ENCODE data around the gene CD34. TPM values are rescaled to one million over a fixed set of nuclear protein-coding genes. Genes with fewer than 3 reads are reported as not detected.
"Not testable (repeated sequence)": the region's sequence is repeated elsewhere in the genome, so short reads cannot be mapped to it uniquely, and the experiment has no call there.

The CD34 gene
- total RNA-seq, 1 donor from 2014 or later: 0.26 TPM

GRCh38 chr1:207949571-207950195, 38.8 kb upstream of the CD34 start:
- Mint-ChIP-seq H3K9me3 (no peaks in the 10 kb centered on the region), H3K36me3 (ENCODE audit: low read depth) (no peaks in the 10 kb centered on the region), H3K4me1 (no peaks in the 10 kb centered on the region), H3K27ac (ENCODE audit: unreplicated experiment) (no peak overlapping the region), H3K4me3 (no peak overlapping the region), H3K27me3 (ENCODE audit: low read depth) (peaks cover 15% of the 10 kb centered on the region)
- no peak for TF ChIP-seq CTCF (conservative IDR thresholded peaks at IDR 0.05)
- no peak for DNase-seq (ENCODE audit: low read depth, low spot score)

GRCh38 chr1:207948536-207949250, 37.8 kb upstream of the CD34 start:
- no peak for TF ChIP-seq CTCF (conservative IDR thresholded peaks at IDR 0.05)
- DNase-seq (ENCODE audit: low read depth, low spot score): no peak
- Mint-ChIP-seq H3K36me3 (ENCODE audit: low read depth) (no peaks in the 10 kb centered on the region), H3K9me3 (no peaks in the 10 kb centered on the region), H3K27me3 (ENCODE audit: low read depth) (peaks cover 9% of the 10 kb centered on the region), H3K4me1 (no peaks in the 10 kb centered on the region), H3K27ac (ENCODE audit: unreplicated experiment) (no peak overlapping the region), H3K4me3 (no peak overlapping the region)

- TF ChIP-seq CTCF (conservative IDR thresholded peaks at IDR 0.05): no peak
- H3K4me3 Mint-ChIP-seq: no peak overlapping the region
- no peaks in the 10 kb centered on the region for H3K27me3 Mint-ChIP-seq (ENCODE audit: low read depth)
- H3K9me3 Mint-ChIP-seq: no peaks in the 10 kb centered on the region
- H3K27ac Mint-ChIP-seq (ENCODE audit: unreplicated experiment): no peak overlapping the region
- peaks cover 3% of the 10 kb centered on the region for H3K4me1 Mint-ChIP-seq
- no peaks in the 10 kb centered on the region for H3K36me3 Mint-ChIP-seq (ENCODE audit: low read depth)
- no peak for DNase-seq (ENCODE audit: low read depth, low spot score)
Observed at GRCh38 chr1:207946756-207947155, 35.8 kb upstream of the CD34 start.

GRCh38 chr1:207944571-207944970, 33.6 kb upstream of the CD34 start:
- DNase-seq (ENCODE audit: low read depth, low spot score): no peak
- Mint-ChIP-seq H3K4me3 (no peak overlapping the region), H3K9me3 (no peaks in the 10 kb centered on the region), H3K27me3 (ENCODE audit: low read depth) (peaks cover 3% of the 10 kb centered on the region), H3K4me1 (peaks cover 3% of the 10 kb centered on the region), H3K36me3 (ENCODE audit: low read depth) (no peaks in the 10 kb centered on the region), H3K27ac (ENCODE audit: unreplicated experiment) (no peak overlapping the region)
- no peak for TF ChIP-seq CTCF (conservative IDR thresholded peaks at IDR 0.05)

- DNase-seq (ENCODE audit: low read depth, low spot score); H3K4me3 Mint-ChIP-seq; H3K36me3 Mint-ChIP-seq (ENCODE audit: low read depth); H3K27me3 Mint-ChIP-seq (ENCODE audit: low read depth); H3K9me3 Mint-ChIP-seq; H3K4me1 Mint-ChIP-seq; H3K27ac Mint-ChIP-seq (ENCODE audit: unreplicated experiment): not testable (repeated sequence)
Observed at GRCh38 chr1:207942337-207942741, 31.4 kb upstream of the CD34 start.

- Mint-ChIP-seq H3K27me3 (ENCODE audit: low read depth) (peaks cover 3% of the 10 kb centered on the region), H3K4me1 (peaks cover 3% of the 10 kb centered on the region), H3K9me3 (no peaks in the 10 kb centered on the region), H3K4me3 (no peak overlapping the region), H3K36me3 (ENCODE audit: low read depth) (no peaks in the 10 kb centered on the region), H3K27ac (ENCODE audit: unreplicated experiment) (no peak overlapping the region)
- DNase-seq (ENCODE audit: low read depth, low spot score): no peak
- no peak for TF ChIP-seq CTCF (conservative IDR thresholded peaks at IDR 0.05)
Observed at GRCh38 chr1:207941665-207942064, 30.7 kb upstream of the CD34 start.
